Stimulated activated CD8-positive, alpha-beta memory T cell treated with anti-CD3 and anti-CD28 coated beads, Interleukin-12 subunit alpha, Interleukin-12 subunit beta, amount 100 ng/mL, for 24 hours (primary cell): ENCODE measurements around the gene OGFOD2.

Experiments used
- DNase-seq: peaks from one replicate; pipeline ENCODE4 v3.0.0-alpha.2; 2020; ENCODE audit errors: extremely low read depth

OGFOD2 gene

DNA sequence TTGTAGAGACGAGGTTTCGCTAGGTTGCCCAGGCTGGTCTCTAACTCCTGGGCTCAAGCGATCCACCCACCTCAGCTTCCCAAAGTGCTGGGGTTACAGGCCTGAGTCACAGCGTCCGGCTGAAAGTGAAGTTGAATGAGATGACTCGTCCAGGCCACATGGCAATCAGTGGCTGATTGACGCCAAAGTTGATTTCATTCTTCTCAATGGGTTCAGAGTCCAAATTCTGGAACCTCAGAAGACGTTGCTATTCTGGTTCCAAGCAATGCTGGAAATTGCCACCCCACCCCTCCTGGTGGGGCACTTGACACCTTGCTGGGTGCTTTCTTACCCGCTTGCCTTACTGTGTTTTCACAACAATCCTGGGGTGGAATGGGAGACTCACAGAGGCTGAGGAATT is 23.6 kb upstream of the OGFOD2 start:
- DNase-seq, result no peak

DNA sequence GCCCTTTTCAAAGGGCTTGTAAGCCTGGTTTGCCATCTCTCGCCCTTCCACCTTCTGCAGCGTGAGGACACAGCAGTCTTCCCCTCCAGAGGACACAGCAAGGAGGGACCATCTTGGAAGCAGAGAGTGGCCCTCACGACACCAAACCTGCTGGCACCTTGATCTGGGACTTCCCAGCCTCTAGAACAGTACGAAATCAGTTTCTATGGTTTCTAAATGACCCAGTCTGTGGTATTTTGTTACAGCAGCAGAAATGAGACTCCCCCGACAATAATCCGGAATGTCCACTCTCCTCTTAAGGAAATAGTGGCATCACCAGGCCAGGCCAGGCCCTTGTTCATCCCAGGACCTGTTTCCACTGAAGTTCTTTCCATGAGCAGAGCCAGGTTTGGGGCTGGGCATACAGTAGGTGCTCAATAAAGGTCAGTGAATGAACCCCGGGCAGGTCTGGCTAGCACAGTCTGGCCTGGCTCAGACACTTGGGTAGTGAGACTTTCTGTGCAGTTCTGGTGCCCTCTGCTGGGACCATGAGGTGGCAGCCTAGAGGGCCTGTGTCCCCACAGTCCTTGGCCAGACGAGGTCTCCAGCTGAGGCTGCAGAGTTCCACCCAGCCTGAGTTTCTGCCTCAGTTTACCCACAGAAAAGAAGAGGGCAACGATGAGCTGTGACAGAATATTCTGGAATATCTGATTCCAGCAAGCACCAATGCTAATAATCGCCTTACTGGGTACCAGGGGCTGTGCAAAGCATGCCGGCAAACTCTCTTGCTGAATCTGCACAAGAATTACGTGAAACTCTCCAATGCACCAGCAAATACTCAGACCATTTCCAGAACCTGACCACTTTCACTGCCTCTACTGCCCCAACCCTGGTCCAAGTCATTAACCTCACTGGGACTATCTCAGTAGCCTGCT is 22.8 kb upstream of the OGFOD2 start:
- peak; percentile 41 for DNase-seq

DNA sequence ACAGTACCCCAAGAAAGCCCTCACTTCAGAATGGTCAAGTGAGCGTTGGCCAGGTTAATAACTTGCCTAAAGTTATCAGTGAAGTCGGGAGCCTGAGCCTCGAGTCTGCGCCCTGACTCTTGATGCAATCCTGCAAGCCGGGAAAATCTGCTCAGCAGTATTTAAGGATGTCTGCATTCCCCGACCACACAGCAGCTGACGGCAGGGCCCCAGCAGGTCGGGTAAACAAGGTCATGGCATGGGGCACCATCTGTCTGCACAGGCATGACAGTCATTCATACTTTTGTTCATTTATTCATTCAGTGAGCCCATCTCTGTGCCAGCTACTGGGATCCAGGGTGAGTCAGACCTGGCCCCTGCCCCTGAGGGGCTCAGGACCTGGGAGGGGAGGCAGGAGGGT is 19.9 kb upstream of the OGFOD2 start:
- DNase-seq, result no peak

DNA sequence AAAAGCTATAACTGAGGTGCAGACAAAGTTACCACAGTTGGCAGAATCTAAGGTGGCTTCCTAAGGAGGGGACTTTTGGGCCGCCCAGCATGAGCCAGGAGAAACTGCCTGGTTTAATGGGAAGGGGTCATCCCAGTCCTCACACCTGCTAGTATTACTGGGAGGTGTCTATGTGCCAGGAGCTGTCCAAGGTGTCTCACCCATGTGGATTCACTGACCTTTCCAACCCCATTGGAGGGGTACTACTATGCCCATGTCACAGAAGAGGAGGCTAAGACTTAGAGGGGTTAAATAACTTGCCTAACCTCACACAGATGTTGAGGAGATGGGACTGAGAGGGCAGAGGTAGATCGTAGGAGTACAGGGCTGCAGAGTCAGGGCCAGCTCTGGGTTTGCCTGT is 19.0 kb upstream of the OGFOD2 start:
- no peak for DNase-seq

DNA sequence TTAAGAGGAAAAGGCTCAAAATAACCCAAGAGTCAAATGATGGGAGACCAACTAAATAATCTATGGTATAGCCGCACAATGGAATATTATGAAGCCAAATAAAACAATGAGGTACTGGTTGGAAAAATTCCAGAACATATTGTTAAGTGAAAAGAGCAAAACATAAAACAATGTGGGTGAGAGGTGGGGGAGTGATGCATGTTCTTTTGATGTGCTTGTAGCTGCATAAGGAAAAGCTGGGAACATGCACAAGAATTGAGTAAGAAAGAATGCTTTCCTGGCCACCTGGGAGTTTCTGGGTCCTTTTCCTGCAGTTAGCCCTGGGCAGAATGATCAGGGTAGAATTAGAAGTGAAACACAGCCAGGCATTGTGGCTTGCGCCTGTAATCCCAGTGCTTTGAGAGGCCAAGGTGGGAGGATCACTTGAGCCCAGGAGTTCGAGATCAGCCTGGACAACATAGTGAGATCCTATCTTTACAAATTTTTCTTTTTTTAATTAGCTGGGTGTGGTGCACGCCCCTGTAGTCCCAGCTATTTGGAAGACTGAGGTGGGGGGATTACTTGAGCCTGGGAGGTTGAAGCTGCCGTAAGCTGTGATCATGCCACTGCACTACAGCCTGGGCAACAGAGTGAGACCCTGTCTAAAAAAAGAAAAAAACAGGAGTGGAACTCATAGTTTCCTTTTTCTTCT is 16.7 kb upstream of the OGFOD2 start:
- no peak for DNase-seq

DNA sequence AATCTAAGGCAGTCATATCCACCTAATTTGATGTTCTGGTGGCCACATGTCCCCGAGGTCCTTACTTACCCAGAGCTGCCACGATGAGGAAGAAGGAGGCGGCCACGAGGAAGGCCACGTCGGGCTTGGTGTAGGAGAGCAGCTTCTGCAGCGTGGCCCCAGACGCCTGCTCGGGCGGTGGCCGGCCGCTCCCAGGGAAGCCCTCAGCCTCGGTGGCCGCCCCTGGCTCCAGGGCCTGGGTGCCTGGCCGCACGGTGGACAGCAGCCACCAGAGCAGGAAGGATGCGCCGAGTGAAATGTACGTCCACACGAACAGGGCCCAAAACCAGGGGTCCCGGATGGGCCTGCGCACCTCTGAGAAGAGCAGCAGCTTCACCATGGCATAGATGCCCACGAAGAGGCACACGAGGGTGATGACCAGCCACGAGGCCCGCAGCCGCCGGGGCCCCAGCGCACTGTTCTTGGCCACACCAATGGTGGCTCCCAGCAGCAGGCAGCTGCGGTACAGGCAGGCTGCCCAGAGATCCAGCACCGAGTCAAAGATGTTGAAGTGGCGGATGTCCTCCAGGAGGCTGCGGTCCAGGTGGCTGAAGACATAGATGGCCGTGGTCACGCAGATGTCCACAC is 15.4 kb upstream of the OGFOD2 start:
- no peak for DNase-seq

DNA sequence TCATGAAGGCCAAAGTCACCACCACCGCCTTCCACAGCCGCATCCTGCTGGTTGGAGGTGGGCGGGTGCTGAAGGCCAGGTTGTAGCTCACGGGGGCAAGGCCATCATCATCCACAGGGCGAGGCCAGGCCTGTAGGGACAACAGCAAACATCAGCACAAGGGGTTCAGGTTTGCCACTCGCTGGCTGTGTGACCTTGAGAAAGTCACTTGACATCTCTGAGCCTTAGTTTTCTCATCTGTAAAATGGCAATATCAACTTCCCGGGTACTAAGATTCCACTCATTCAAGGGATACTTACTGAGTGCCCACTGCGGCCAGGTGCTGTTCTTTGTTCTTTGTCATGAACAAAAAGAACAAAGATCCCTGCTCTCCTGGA is 14.9 kb upstream of the OGFOD2 start:
- DNase-seq, result no peak

DNA sequence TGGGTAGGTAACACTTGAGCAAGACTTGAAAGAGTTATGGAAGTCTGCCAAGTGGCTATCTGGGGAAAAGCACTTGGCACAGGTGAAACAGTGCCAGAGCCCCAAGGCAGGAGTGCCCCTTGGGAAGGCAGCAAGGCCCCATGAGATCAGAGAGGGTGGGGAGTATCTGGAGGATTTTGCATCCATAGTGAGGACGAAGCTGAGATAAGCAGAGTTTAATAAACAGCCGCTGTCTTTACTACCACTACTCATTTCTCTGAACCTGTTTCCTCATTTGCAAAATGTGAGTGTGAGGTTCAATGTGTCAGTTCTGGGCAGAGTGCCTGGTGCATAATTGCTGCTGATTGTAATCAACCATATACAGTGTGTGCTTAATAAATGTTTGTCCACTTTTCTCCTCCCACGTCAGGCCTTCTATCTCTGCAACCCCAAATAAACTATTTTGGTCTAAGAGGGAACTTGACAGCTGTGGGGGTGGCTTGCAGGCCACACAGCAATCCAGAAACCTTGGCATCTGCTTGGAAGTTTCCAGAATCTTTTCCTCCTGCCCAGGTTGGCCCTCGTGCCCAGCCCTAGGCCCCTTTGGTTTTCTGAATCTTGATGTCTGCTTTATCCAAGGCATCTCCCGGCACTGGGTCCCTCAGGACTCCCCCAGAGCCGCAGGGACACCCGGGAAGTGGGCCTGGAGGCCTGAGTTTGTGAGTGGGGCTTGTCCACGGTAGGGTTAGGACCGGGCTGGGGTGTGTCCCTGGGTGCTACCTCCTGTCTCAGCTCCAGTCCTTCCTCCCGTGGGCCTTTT is 13.3 kb upstream of the OGFOD2 start:
- no peak for DNase-seq

DNA sequence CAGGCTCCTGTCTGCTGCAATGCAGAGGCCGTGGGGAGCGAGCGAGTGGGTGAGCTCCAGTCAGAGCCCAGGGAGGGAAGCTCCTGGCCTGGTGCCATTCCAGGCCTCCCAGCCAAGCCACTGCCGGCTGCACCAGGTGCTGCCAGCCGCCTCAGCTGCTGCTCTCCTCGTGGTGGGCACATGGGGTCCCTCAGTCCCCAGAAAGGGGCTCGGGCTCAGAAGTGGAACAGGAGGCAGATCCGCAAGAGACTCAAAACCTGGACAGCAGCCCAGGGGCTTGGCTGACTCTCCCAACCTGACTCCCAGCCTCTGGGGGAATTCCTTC is 11.1 kb upstream of the OGFOD2 start:
- DNase-seq, result no peak

DNA sequence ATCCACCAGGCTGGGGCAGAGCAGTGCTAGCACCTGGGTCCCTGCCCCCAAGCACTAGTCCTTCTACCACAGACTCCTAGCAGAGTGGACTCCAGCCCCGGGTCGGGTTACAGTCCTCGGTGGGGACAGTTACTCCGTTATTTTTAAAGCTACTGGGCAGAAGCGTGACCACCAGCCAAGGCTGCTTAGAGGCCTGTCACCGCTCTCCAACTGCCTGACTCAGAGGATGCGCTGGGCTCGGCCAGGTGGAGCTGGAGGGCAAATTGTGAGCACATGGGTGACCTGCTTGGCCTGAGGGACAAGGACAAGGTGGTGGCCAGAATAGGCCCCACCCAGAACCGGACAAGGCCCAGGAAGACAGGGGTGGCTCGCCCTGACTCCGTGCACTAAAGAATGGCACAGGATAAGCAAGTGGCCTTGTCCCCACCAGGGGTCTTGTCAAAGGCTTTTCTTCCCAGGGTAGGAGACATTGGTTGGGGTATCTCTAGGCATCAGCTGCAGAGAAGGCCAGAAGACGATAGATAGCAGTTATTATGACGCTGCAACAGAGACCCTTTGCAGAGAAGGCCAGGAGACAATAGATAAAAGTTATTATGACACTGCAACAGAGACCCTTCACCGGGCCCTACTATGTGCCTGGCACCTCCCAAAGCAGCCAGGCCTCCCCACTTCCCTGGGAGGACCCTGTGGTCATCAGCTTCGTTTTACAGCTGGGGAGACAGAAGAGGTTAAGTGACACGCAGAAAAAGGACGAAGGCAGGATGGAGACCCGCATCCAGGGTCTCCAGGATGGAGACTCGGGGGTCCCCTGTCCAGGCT is 10.4 kb upstream of the OGFOD2 start:
- no peak for DNase-seq

DNA sequence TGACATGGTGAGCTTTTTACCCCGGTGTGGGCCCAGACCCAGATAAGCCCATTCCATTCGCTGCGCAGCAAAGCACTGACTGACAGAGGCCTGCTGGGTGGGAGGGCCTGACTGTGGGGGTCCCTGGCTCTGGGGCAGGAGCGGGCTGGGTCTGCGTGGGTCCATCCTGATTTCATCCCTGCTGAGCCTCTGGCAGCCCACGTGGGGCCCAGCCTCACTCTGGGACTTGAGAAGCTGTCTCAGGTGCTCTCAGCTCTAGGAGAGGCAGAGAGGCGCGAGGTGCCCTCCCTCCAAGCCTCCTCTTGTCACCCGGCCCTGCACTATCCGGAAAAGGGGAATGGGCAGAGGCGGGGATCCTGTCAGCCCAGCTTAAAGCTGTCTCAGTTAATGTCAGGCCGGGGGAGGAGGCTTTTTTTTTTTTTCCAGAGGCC is 9.7 kb upstream of the OGFOD2 start:
- no peak for DNase-seq

DNA sequence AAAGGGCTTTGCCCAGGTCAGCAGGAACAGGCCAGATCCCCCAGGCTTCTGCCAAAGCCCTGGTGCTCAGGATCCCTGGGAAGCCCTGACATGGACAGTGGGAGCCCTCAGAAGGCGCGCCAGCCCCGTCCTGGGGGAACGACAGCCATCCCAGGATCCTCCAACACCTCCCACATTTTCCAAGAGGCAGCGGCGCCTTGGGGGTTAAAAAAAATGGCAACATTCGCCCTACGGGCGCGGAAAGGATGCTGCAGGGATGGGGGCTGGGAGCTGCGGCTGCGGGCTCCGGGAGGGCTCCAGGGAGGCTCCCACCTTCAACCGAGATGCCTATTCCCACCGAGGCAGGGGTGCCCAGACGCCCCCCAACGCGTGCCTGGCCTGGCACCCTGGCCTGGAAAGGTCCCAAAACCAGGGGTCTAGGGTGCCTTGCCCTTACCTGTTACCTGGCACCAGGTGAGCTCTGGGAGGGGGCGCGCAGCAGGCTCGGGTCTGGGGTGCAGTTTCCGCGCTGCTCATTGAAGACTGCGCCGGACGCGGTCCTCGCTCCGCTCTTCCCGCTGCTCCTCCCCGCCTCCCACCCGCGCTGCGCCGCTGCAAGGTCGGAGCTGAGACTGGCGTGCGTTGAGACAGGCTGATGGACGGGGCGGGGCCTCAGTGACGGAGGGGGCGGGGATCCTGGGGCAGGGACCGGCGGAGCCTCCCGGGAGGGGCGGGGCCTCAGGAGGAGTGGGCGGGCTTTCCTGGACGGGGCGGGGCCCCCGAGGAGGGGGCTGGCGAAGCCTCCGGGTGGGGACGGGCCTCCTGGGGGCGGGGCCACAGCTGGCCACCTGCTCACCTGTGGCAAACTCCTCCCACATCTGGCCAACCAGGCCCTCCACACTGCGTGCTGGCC is 8.9 kb upstream of the OGFOD2 start, which contains the start of gene ABCB9:
TSS of gene ABCB9 (minus strand) at position 613 of the 892 bp plus-strand sequence. CDS start 6,228 bp downstream, outside the sequence.
- peak; percentile 87 for DNase-seq

DNA sequence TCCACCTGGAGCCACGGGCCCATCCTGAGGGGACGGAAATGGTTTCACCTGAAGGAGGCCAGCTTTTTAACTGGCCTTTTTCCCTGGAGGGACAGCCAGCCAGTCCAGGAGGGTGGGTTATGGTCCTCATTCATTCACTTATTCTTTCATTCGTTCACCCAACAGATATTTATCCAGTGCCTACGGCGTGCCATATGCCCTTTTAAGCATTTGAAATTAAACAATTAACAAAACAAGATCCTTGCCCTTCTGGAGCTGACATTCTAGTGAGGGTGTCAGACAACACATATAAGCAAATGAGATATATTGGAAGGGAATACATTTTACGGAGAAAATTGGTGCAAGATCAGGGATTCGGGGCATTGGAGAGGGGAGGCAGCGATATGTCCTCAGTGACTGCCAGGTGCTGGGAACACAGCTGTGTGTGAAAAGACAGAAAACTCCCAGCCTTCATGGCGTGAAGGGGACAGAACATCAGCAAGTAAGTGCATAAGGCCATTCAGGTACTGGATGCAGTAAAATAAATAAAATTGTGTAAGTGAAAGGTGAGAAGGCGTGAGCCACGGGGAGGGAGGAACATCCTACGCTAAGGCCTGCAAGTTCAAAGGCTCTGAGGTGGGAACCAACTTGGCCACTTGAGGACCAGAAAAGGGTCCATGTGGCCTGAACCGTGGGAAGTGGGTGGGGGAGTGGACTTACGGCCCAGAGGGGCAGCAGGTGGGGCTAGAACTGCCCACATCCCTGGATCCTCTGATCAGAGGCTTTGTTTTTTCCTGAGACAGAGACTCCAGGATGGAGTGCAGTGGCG is 8.1 kb upstream of the OGFOD2 start:
- DNase-seq, result no peak

DNA sequence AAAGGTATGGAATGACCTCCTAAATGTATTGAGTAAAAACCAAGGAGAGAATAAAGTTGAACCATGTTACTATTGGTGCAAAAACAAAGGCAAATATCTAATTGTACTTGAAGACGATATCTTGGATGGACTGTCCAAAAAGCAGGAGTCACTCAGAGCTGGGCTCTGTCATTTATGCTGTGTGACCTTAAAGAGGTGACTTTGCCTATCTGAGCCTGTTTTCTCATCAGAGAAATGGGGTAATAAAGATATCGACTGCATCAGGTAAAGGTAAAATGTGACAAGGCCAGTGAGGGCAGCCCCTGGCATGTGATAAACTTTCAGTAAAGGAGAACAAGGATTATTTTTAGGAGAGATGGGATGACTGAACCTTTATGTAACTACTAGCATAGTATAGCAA is 6.9 kb upstream of the OGFOD2 start:
- no peak for DNase-seq

DNA sequence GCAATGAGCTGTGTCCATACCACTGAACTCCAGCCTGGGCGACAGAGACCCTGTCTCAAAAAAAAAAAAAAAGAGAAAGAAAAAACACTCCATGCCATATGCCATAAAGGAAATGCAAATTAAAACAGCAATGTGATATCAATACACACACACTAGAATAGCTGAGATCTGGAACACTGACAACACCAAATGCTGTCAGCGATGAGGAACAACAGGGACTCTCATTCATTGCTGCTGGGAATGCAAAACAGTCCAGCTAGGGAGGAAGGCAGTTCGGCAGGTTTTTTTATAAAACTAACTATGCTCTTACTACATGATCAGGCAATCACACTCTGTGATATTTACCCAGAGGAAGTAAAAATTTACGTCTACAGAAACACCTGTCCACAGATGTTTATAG is 5.4 kb upstream of the OGFOD2 start:
- no peak for DNase-seq

DNA sequence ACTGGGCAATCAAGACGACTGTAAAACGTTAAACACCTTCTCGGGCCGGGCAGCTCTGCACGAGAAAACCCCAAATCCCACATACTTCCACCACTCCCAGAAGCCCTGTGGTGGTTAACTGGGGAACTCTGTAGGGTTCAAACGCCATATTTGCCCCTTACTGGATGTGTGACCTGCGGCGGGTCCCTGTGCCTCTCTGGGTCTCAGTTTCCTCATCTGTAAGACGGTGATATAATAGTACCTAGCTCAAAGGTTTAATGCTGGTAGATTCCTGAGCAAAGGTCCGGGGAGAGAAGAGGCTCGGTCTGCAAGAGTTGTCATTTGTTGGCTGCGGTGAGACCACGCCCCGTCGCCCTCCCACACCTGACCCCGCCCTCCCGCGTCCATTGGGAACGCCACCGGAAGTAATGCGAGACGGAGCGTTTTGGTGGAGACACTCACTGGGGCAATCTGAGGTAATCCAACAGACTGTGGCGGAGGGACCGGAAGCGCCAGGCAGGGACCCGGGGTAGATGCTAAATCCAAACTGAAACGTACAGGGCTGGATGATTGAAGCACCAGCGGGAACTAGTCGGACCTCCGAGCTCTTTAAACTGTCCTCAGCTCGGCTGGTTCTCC is 661 bp upstream of the OGFOD2 start:
- DNase-seq, result peak; percentile 95

DNA sequence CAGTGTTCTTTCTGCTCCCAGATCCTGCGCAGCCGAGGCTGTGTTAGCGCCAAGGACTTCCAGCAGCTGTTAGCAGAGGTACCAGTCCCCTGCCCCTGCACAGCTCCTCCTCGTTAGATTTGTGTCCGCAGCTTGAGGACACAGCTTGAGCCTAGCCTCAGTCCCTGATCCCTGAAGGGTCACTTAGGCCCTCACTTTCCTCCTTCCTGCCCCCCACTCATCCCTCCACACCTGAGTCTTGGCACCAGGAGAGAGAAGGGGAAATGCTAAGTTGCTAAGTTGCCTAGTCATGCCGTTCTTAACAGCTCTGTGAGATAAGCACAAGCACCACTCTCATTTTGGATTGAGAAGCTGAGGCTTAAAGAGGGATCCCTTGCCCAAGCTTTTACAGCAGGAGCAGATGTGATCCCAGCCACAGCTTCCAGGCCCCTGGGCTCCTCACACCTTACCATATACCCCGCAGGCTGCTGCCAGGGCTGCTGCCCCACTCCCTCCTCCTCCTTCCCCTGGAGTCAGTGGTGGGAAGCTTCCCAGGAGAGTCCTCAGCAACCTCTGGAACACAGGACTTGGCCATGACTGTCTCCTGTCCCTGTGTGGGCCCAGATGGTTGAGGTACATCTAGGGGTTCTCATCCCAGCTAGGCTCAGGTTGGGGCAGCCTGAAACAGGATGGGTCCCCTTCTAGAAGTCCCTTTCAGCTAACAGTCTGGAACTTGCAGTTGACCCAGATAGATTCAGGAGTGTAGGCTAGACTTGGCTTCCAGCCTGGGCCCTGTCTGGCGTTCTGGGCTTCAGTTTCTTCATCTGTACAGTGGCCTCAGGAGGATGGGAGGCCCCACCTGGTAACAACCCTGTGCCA is 975 bp downstream of the OGFOD2 start:
- no peak for DNase-seq

DNA sequence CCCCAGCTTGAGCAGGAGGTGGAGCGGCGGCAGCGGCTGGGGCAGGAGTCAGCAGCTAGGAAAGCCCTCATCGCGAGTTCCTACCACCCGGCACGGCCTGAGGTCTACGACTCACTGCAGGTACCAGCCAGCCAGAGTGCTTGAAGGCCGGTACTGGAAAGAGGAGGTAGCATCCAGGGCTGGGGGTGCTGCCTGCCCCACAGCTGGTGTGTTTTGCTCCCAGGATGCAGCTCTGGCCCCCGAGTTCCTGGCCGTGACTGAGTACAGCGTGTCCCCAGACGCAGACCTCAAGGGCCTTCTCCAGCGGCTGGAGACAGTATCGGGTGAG is 1.6 kb downstream of the OGFOD2 start:
- no peak for DNase-seq
